GM19452 (cell line): ENCODE data around the gene SELENON.
"Not testable (repeated sequence)": the region's sequence is repeated elsewhere in the genome, so short reads cannot be mapped to it uniquely, and the experiment has no call there.

ENCODE experiments used
- ATAC-seq: cut with Tn5 transposase; IDR thresholded peaks from one replicate; pipeline ENCODE4 v1.9.1; 2021; ENCODE audit not compliant: unreplicated experiment

The SELENON gene

GRCh38 chr1:25825605-25826004, 25.6 kb downstream of the SELENON start:
- ATAC-seq: no peak

DNA sequence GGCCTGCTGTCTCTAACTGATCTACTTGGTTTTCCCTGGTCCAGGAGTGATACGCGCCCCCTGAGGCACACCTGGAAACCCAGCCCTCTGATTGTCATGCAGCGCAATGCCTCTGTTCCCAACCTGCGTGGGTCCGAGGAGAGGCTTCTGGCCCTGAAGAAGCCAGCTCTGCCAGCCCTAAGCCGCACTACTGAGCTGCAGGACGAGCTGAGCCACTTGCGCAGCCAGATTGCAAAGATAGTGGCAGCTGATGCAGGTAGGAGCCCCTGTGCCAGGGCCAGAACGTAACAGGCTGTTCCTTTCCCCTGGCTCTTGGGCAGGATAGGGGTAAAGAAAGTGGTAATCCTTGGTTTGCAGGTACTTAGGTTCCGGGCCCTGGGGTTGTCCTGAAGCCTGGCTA, 26.6 kb downstream of the SELENON start:
- ATAC-seq: no peak

DNA sequence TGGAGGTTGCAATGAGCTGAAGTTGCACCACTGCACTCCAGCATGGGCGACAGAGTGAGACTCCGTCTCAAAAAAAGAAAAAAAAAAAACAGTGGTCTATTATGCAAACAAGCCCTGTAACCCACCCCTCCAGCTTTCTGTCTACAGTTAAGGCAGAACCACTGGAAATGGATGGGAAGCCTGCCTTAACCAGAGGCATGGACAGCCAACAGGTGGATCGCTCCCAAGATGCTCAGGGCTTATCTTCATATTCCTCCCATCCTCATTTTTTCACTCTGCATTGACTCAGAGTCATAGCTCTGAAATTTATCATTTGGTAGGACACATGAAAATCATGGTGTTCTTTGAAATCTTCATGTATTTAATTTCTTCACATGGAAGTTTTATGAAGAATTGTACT, 28.5 kb downstream of the SELENON start:
- ATAC-seq: no peak

GRCh38 chr1:25829046-25829445, 29.1 kb downstream of the SELENON start:
- ATAC-seq: no peak

DNA sequence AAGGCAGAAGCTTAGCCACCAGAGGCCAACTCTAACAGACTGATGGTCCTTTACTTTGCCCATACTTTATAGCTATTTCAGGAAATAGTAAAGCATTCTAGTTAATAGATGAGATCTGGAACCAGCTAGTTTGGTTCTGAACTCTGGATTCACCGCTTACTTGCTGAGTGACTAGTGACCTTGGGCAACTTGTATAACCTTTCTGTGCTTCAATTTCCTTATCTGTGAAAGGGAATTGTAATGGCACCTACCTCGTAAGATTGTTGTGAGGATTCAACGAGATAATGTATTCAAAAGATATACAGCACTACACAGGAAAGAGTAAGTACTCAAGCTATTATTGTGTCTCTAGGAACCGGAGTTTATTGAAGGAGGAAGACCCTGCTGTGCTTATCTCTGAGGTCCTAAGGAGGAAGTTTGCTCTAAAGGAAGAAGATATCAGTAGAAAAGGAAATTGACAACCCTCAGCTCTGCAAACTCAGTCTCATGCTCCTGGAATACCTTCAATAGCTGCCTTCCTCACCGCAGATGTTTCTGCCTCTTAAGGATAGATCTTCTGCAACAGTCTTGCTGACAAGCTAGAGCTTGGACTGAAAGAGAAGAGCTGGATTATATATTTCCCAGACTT, 31.7 kb downstream of the SELENON start:
- no peak for ATAC-seq

GRCh38 chr1:25832336-25833037, 32.5 kb downstream of the SELENON start:
- no peak for ATAC-seq

DNA sequence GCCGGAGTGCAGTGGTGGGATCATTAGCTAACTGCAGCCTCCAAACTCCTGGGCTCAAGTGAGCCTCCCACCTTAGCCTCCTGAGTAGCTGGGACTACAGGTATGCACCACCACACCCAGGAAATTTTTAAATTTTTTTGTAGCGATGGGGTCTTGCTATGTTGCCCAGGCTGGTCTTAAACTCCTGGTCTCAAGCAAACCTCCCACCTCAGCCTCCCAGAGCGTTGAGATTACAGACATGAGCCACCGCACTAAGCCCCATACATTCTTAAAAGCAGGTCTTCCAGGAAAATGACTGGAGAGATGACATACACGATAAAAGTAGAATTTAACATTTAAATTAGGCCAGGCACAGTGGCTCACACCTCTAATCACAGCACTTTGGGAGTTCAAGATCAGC, 33.2 kb downstream of the SELENON start:
- no peak for ATAC-seq

GRCh38 chr1:25834894-25835293, 34.9 kb downstream of the SELENON start:
- ATAC-seq: no peak

- ATAC-seq: no peak
Measured at GRCh38 chr1:25836695-25837094, 36.7 kb downstream of the SELENON start.

DNA sequence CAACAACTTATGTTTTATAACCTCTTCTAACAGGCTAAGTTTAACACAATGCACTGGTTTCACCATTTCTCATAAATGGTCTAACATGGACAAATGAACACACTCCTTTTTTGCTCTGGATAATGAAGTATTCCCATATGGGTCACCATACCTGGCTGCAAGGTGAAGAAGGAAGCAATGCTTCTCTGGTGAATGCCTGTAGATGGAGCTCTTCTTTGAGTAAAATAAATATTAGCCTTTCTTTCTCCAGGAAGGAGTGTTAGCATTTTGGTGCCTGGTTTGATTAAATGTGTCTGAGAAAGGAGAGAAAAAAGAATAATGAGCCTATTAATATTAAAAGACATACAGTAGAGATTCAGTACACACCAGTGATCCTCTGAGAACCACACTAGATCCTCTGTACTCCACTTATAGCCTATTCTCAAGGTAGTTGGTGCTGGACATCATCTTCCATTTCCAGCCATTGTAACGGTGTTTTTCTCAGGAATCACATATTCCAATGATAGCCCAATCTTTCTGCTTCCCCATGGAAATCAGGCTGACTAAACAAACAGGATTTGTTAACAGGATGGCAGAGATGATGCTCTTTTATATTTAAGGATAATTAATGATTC, 37.4 kb downstream of the SELENON start:
- ATAC-seq: no peak

- not testable (repeated sequence) for ATAC-seq
Measured at GRCh38 chr1:25839808-25840207, 39.8 kb downstream of the SELENON start.

DNA sequence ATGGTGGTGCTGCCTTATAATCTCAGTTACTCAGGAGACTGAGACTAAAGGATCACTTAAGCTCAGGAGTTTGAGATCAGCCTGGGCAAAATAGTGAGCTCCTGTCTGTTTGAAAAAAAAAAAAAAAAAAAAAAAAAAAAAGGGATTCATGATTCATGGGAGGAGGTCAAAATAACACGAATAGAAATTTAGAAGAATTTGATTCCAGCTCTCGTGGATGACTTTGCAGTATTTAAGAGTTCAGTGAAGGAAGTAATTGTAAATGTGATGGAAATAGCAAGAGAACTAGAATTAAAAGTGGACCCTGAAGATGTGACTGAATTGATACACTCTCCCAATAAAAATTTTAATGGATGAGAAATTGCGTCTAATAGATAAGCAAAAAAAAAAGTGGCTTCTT, 43.5 kb downstream of the SELENON start:
- no peak for ATAC-seq

DNA sequence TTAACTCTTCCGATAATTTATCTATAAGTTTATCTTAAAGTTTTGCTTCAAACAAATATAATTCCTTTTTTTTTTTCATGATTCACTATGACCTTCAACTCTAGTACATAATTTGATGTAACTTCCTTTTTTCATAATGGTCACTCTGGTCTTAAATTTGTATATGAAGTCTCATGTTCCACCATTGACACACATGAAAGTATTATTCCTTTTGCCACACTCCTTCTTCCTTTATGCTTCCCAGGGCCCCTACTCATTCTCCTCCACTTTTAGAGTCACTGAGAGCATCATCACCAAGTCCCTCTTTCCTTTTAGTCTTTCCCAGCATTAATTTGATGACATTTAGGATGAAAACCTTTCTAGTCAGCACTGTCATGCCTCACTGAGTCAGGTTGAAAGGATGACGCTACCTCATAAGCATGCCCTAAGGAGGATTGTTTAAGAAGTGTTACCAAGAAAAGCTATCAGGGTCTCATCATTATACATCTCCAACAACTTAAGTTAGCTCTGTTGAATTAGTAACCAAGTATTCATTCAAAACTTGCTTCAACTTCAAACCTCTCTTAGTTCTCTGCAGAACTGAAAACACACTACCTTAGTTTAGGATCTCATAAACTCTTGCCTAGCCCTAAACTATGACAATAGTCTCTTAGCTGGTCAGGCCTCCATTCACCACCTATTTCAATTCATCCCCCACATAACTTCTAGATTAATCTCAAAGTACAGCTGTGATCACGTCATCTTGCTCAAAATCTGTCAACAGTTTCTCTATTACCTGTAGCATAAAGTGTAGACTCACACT, 44.7 kb downstream of the SELENON start:
- no peak for ATAC-seq

- ATAC-seq: no peak
Measured at GRCh38 chr1:25845664-25846063, 45.7 kb downstream of the SELENON start.

DNA sequence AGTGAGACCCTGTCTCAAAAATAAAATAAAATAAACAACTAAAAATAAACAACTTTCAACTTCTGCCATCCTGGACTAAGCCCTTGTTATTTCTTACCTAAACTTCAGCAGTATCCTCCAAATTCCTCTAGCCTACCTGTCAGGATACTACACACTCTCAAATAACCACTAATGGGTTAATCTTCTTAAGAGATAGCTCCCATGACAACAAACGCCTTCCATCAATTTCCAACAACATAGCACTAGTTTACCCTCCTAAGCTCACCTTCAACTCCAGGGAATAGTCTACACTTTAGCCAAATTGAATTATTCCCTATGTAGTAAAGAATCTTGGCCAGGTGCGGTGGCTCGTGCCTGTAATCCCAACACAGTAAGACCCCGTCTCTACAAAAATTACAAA, 47.9 kb downstream of the SELENON start:
- no peak for ATAC-seq

DNA sequence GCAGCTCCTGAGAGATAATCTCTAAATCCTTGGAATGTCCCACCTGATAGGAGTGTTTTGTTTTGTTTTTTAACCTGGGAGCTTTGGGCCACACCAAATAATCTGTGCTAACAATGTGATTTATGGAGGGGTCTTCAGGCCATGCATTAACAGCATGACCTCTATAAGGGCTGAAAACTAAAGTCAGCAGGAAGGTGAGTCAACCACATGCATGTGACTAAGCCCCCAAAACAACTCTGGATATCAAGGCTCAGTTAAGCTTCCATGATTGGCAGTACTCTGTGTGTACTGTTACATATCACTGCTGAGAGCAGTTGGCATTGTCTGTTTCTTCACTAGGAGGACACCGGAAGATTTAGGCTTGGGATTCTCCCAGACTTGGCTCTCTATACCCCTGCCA, 48.5 kb downstream of the SELENON start:
- no peak for ATAC-seq

DNA sequence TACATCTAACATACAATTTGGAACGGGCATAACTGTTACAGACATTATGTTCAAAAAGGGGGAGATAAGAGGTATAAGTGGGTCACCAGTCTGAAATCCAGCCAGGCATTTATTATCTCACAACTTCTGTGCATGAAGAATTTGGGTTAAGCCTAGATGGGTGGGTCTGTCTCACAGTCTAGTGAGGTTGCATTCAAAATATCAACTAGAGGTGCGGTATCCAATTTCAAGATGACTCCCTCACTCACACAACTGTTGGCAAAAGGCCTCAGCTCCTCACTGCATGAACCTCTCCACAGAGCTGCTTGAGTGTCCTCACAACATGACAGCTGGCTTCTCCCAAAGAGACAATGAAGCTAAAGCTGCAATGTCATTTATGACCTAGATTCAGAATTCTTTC, 54.6 kb downstream of the SELENON start:
- no peak for ATAC-seq

- no peak for ATAC-seq
Measured at GRCh38 chr1:25856856-25857255, 56.9 kb downstream of the SELENON start.

DNA sequence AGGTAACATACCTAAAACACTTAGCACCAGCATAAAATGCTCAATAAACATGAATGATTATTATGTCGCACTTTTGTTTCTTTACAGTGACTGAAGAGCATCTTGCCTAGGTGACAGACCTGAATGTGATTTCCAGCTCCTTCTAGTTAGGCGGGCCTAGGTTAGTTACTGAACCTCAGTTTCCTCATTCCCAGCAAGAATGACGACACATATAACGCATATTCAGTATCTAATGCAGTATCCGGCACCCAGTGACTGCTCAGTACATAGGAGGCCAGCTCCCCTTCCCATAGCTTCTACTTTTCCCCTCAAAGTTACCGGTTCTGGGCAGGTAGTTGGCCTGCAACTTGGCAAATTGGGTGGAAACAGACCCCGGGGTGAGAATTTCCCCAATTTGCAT, 58.5 kb downstream of the SELENON start:
- ATAC-seq: no peak

DNA sequence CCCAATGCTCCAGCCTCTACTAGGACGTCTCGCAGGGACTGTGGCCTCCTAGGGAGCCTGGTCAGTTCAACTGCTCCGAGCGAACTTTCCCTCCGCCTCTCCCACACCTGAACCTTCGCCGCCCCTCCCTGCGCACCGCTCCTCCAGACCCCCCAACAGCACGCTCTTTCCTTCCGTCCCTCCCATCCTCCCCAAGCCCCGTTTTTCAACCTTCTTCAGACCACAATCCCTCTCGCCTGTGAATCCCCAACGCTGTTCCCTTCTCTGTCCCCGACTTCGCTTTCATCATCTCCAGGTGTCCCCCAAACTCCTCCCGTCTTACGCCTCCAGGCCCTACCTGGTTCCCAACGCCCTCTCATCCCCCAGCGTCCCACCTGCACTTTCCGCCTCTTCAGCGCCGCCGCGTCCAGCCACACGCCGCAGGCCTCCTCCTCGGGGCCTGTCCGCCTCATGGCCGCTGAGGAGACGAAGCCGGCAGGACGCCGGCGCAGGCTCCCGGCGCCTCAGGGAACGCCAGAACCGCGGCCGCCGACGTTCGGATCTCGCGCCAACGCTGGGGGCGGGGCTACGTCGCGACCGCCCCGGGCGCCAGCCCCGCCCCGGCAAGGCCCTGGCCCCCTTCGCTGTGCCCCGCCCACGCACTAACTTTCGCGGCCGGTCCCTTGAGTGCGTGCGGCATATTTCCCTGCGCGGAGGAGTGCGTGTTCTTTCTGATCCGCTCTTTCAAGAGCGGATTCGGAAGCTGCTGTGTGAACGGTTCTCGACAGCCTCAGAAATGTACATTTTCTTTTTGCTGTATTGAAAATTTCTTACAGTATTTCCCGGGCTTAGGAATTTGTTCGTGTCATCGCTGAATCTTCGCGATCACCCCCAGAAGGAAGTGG, 59.2 kb downstream of the SELENON start, which contains the start of gene AUNIP:
Gene AUNIP, minus strand, starts transcription at position 552 of the 884 bp plus-strand sequence. Its CDS starts 100 bp downstream, at position 452.
- ATAC-seq: peak; percentile 82
